MG63 (cell line): ENCODE data around the gene AMPH. TPM values are rescaled to one million over a fixed set of nuclear protein-coding genes. Genes with fewer than 3 reads are reported as not detected.

ENCODE experiments used
- DNase-seq: peaks from one replicate; pipeline ENCODE4 v3.0.0-alpha.2; 2020
- H3K27me3 ChIP-seq: fragments of 250-450 bp; sonication (Bioruptor Pico); 2 replicates; pipeline ENCODE4 v1.5.1; 2020; ENCODE audit warnings: mild to moderate bottlenecking, moderate library complexity
- H3K36me3 ChIP-seq: fragments of 250-450 bp; sonication (Bioruptor Pico); 2 replicates; pipeline ENCODE4 v1.5.1; 2020; ENCODE audit warnings: mild to moderate bottlenecking, moderate library complexity
- H3K4me3 ChIP-seq: fragments of 250-450 bp; sonication (Bioruptor Pico); 2 replicates; pipeline ENCODE4 v1.5.1; 2020; ENCODE audit warnings: mild to moderate bottlenecking, moderate library complexity
- H3K9me3 ChIP-seq: fragments of 250-450 bp; sonication (Bioruptor Pico); 2 replicates; pipeline ENCODE4 v1.5.1; 2020; ENCODE audit warnings: mild to moderate bottlenecking, moderate library complexity
- total RNA-seq: library from RNA; depleted of rRNA; stranded (reverse); fragments of >200 nt; shearing (Covaris generic); gene quantifications from 2 replicates; pipeline ENCODE4 v1.2.3, GENCODE V29; 2014; ENCODE audit warnings: low replicate concordance; rRNA removed

The AMPH gene
- total RNA-seq: 1.6 and 2.0 TPM in 2 replicates

GRCh38 chr7:38630720-38631673 is at the start of gene AMPH:
Gene AMPH, minus strand, starts transcription at chr7:38631373. Its CDS starts 22 bp downstream, at chr7:38631351.
- Histone ChIP-seq H3K36me3 (no peaks in the 10 kb centered on the region), H3K4me3 (peak within 1 kb of the TSS; percentile 52), H3K9me3 (no peaks in the 10 kb centered on the region), H3K27me3 (no peaks in the 10 kb centered on the region; the same call in 1 of the 2 replicates)
- DNase-seq: peak; percentile 57

- no peaks in the 10 kb centered on the region for H3K27me3 ChIP-seq
- no peak overlapping the region for H3K4me3 ChIP-seq
- DNase-seq: peak; percentile 29
- H3K36me3 ChIP-seq: no peaks in the 10 kb centered on the region
- no peaks in the 10 kb centered on the region for H3K9me3 ChIP-seq
Observed at GRCh38 chr7:38679419-38679818, 48.2 kb upstream of the AMPH start.

GRCh38 chr7:38678698-38679054 is 47.5 kb upstream of the AMPH start:
- DNase-seq: no peak
- no peak overlapping the region for H3K4me3 ChIP-seq
- no peaks in the 10 kb centered on the region for H3K9me3 ChIP-seq
- no peaks in the 10 kb centered on the region for H3K27me3 ChIP-seq
- no peaks in the 10 kb centered on the region for H3K36me3 ChIP-seq

- Histone ChIP-seq H3K27me3 (no peaks in the 10 kb centered on the region), H3K4me3 (no peak overlapping the region), H3K36me3 (no peaks in the 10 kb centered on the region), H3K9me3 (no peaks in the 10 kb centered on the region)
- DNase-seq: no peak
Observed at GRCh38 chr7:38677981-38678697, 47.0 kb upstream of the AMPH start.

- H3K36me3 ChIP-seq: no peaks in the 10 kb centered on the region
- no peaks in the 10 kb centered on the region for H3K27me3 ChIP-seq
- no peaks in the 10 kb centered on the region for H3K9me3 ChIP-seq
- no peak overlapping the region for H3K4me3 ChIP-seq
- no peak for DNase-seq
Observed at GRCh38 chr7:38675494-38676106, 44.4 kb upstream of the AMPH start.

- Histone ChIP-seq H3K27me3 (no peaks in the 10 kb centered on the region), H3K4me3 (no peak overlapping the region), H3K36me3 (no peaks in the 10 kb centered on the region), H3K9me3 (no peaks in the 10 kb centered on the region)
- no peak for DNase-seq
Observed at GRCh38 chr7:38674513-38674912, 43.3 kb upstream of the AMPH start.

- no peaks in the 10 kb centered on the region for H3K27me3 ChIP-seq
- no peak overlapping the region for H3K4me3 ChIP-seq
- no peaks in the 10 kb centered on the region for H3K36me3 ChIP-seq
- no peaks in the 10 kb centered on the region for H3K9me3 ChIP-seq
- DNase-seq: peak; percentile 15
Observed at GRCh38 chr7:38673795-38674194, 42.6 kb upstream of the AMPH start.

- no peaks in the 10 kb centered on the region for H3K27me3 ChIP-seq
- no peaks in the 10 kb centered on the region for H3K9me3 ChIP-seq
- no peak overlapping the region for H3K4me3 ChIP-seq
- H3K36me3 ChIP-seq: no peaks in the 10 kb centered on the region
- no peak for DNase-seq
Observed at GRCh38 chr7:38671911-38672905, 41.0 kb upstream of the AMPH start.

- no peaks in the 10 kb centered on the region for H3K36me3 ChIP-seq
- no peak for DNase-seq
- H3K9me3 ChIP-seq: no peaks in the 10 kb centered on the region
- no peak overlapping the region for H3K4me3 ChIP-seq
- no peaks in the 10 kb centered on the region for H3K27me3 ChIP-seq
Observed at GRCh38 chr7:38669965-38670520, 38.9 kb upstream of the AMPH start.

- H3K27me3 ChIP-seq: peaks cover 3% of the 10 kb centered on the region; the same call in 1 of the 2 replicates
- H3K36me3 ChIP-seq: no peaks in the 10 kb centered on the region
- no peak for DNase-seq
- H3K9me3 ChIP-seq: no peaks in the 10 kb centered on the region
- H3K4me3 ChIP-seq: no peak overlapping the region
Observed at GRCh38 chr7:38664972-38665371, 33.8 kb upstream of the AMPH start.

- no peaks in the 10 kb centered on the region for H3K9me3 ChIP-seq
- H3K36me3 ChIP-seq: no peaks in the 10 kb centered on the region
- peak; percentile 23 for DNase-seq
- H3K4me3 ChIP-seq: no peak overlapping the region
- H3K27me3 ChIP-seq: peaks cover 3% of the 10 kb centered on the region; the same call in 1 of the 2 replicates
Observed at GRCh38 chr7:38660427-38661099, 29.4 kb upstream of the AMPH start.

- Histone ChIP-seq H3K9me3 (no peaks in the 10 kb centered on the region), H3K4me3 (no peak overlapping the region), H3K36me3 (no peaks in the 10 kb centered on the region), H3K27me3 (peaks cover 3% of the 10 kb centered on the region; the same call in 1 of the 2 replicates)
- DNase-seq: no peak
Observed at GRCh38 chr7:38659931-38660330, 28.8 kb upstream of the AMPH start.

GRCh38 chr7:38658921-38659320 is 27.7 kb upstream of the AMPH start:
- H3K9me3 ChIP-seq: no peaks in the 10 kb centered on the region
- DNase-seq: no peak

GRCh38 chr7:38656968-38657367 is 25.8 kb upstream of the AMPH start:
- H3K9me3 ChIP-seq: no peaks in the 10 kb centered on the region
- no peak for DNase-seq

More at GRCh38 chr7:38658921-38659320, 27.7 kb upstream of the AMPH start:
- Histone ChIP-seq H3K27me3 (peaks cover 3% of the 10 kb centered on the region; the same call in 1 of the 2 replicates), H3K4me3 (no peak overlapping the region), H3K36me3 (no peaks in the 10 kb centered on the region)

More at GRCh38 chr7:38656968-38657367, 25.8 kb upstream of the AMPH start:
- H3K36me3 ChIP-seq: no peaks in the 10 kb centered on the region
- no peak overlapping the region for H3K4me3 ChIP-seq
- peaks cover 2% of the 10 kb centered on the region; the same call in 1 of the 2 replicates for H3K27me3 ChIP-seq
